ENCODE results near the gene LRRC17.
"Not testable (repeated sequence)": the region's sequence is repeated elsewhere in the genome, so short reads cannot be mapped to it uniquely, and the experiment has no call there.

The LRRC17 gene

DNA sequence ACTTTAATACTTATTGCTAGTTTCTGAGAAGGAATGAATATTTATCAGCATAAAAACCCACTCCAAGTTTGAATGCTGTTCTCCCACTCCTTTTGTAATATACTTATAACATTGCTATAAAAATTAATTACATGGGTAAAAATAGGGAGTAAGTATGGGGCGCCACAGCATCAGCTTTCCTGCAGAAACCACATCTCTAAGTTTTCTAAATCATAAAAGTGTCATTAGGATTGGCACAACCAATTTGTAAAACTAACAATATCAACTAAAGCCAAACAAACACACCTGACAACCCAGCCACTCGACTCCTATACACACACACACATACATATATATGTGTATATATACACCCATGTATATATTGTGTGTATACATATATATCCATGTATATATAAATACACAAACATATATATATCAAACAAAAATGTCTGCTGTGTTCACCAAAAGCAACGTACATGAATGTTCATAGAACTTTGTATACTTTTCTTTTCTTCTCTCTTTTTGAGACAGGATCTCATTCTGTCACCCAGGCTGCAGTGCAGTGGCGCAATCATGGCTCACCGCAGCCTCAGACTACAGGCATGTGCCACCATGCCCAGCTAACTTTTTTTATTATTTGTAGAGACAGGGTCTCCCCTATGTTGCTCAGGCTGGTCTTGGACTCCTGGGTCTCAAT lies 14.8 kb upstream of the LRRC17 start:
- no peak for DNase-seq (ENCODE audit: low read depth, low spot score)

DNA sequence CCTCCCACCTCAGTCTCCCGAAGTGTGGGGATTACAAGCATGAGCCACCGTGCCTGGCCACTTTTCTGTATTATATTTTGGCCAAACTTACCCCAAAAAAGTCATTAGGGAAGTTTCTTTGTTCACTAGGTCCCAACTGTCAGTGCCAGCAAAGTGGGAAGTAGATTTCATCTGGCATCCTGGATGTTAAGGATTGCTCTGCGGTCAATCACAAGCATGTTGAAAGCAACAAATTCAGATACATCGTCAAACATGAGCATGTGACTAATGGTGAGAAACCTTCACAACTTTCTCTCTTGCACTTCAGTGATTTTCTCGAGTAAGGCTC lies 14.3 kb upstream of the LRRC17 start:
- no peak for DNase-seq (ENCODE audit: low read depth, low spot score)

DNA sequence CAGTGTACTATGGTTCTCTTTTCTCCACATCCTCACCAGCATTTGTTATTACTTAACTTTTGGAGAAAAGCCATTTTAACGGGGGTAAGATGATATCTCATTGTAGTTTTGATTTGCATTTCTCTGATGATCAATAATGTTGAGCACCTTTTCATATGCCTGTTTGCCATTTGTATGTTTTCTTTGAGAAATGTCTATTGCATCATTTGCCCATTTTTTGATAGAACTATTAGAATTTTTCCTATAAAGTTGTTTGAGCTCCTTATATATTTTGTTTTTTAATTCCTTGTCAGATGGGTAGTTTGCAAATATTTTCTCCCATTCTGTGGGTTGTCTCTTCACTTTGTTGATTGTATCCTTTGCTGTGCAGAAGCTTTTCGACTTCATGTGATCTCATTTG lies 10.7 kb upstream of the LRRC17 start:
- not testable (repeated sequence) for DNase-seq (ENCODE audit: low read depth, low spot score)

DNA sequence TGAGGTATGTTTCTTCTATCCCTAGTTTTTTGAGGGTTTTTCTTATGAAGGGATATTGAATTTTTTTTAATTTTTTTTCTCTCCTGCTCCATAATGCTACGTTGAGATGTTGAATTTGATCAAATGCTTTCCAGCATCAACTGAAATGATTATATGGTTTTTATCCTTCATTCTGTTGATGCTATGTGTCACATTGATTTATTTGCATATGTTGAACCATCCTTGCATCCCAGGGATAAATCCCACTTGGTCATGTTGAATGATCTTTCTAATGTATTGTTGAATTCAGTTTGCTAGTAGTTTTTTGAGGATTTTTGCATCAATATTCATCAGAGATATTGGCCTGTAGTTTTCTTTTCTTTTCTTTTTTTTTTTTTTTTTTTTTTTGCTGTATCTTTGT lies 9.2 kb upstream of the LRRC17 start:
- not testable (repeated sequence) for DNase-seq (ENCODE audit: low read depth, low spot score)

DNA sequence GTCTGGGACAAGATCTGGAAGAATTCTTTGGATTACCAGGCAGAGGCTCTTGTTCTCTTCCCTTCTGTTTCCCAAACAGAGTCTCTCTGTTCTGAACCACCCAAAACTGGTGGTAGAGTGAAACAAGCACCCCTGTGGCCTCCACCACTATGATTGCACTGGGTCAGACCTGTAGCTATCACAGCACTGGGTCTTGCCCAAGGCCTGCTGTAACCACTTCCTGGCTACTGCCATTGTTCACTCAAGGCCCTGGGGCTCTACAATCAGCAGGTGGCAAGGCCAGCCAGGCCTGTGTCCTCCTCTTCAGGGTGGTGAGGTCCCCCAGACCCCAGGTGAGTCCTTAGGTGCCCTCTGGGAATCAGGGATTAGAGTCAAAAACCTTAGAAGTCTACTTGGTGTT lies 4.1 kb upstream of the LRRC17 start:
- no peak for DNase-seq (ENCODE audit: low read depth, low spot score)

DNA sequence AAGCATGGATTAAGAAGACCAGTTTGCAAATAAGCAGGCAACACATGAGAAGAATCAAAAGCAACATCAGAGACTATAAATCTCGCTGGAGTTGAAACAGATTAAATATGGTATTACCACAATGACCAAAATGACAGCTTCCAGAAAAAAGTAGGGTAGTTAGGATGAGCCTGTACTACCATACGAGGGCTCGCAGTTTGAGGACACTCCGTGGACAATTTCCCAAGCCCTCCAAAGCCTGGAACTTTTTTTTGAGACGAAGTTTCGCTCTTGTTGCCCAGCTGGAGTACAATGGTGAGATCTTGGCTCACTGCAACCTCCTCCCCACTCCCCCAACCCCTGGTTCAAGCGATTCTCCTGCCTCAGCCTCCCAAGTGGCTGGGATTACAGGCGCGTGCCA lies 1.0 kb downstream of the LRRC17 start:
- DNase-seq (ENCODE audit: low read depth, low spot score): no peak

DNA sequence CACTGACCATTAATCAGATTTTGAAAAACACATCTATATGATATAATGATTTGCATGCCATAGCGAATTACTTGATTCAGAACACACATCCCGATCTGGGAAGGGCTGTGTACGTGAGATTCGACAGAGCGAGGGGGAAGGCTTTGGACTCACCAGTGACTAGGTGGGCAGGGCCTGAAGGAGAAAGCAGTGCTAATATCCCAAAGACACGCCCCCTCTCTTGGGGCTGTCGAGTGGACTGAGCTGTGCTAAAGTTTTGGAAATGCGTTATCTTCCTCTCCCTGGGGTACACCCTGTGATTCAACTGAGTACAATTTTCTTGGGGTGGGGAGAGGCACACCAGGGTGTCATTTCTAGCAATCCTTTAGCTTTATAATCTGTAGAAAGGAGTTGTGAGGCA lies 1.8 kb downstream of the LRRC17 start:
- peak; percentile 14 for DNase-seq (ENCODE audit: low read depth, low spot score)

DNA sequence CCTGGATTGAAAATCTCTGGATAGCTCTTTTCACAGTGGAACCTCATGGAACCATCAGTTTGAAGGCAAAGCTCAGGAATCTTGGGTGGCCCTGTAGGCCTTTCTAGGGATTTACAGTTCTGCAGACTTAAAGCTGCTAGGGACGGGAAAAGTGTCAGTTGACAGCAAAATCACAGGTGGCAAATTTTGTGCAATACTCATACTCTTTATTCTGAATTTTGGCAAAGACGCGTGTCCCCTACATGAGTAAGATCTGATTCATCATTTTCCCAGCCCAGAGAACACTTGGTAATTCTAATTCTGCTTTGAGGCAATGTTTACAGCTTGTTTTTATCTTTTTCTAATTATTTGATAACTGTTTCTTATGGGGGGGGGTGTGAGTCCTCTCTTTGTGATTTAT lies 3.6 kb downstream of the LRRC17 start:
- DNase-seq (ENCODE audit: low read depth, low spot score): no peak

DNA sequence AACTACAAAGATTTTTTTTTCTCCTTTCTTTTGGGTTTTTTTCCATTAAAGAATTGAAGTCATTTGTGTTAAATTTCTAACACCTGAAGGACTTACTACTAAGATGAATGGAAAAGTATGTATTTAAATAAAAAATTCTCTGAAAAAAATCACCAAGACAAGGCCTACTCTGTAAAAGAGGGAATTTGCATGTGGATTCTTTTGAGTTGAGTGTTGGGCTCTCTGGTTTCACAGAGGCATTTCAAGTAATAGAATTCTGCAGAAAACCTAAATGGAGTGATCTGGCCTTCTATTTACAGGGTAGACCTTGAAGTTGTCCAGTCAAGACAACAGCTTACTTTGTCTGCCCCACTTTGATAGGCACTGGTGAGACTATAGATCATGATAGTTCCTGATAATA lies 4.1 kb downstream of the LRRC17 start:
- no peak for DNase-seq (ENCODE audit: low read depth, low spot score)

DNA sequence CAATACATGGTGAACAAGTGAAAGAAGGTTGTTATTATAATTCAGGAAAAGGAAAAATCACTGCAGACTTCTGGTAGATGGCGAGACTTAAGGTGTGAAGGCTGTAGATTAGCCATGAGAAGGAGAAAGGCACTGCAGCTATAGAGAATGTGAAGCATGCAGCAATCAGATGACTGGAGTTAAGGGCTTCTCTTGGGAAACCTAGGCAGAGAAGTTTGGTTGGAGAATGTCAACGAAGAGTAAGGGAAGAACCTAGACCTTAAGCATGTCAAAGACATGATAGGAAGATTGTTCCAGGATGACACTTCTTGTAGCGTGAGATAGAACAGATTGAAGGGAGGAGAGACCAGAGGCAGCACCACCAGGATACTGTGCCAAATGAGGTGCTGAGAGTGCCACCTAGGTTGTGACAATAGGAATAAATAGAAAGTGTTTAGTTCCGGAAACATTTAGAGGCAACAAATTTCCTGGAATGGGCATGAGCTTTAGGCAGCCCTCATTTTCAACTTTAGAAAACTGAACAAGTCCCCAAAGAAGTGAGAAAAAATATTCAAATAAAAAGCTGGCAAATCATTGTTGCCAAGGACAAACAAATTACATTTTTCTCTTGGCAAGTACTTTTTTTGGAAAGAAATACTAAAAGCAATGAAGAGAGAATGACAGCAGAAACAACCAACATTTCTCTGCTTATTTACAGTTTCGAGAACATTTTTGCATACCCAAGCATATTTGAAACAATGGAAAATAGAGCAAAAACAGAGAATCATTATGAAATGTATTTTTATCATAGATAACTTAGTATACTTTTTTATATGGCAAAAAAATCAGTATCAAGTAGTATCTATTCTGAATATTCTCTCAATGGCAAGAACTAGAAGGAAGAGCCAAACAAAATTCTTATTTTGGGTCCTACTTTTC lies 4.9 kb downstream of the LRRC17 start:
- DNase-seq (ENCODE audit: low read depth, low spot score): peak; percentile 11

DNA sequence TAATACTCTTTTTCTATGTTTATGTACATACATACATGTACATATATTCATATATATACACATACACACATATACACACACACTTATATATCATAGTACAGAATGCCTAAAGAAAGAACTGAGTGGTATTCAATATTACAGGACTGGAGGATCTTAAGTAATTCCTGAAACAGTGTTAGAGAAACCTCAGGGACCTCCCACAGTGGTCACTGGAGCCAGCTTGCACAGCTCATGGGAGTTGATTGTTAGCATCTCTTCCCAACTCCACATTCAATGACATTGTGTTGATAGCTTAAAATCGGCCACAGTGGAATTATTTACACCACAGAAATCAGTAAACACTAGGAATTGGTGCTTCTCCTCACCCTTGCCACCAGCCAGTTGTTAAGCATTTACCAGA lies 6.0 kb downstream of the LRRC17 start:
- no peak for DNase-seq (ENCODE audit: low read depth, low spot score)

DNA sequence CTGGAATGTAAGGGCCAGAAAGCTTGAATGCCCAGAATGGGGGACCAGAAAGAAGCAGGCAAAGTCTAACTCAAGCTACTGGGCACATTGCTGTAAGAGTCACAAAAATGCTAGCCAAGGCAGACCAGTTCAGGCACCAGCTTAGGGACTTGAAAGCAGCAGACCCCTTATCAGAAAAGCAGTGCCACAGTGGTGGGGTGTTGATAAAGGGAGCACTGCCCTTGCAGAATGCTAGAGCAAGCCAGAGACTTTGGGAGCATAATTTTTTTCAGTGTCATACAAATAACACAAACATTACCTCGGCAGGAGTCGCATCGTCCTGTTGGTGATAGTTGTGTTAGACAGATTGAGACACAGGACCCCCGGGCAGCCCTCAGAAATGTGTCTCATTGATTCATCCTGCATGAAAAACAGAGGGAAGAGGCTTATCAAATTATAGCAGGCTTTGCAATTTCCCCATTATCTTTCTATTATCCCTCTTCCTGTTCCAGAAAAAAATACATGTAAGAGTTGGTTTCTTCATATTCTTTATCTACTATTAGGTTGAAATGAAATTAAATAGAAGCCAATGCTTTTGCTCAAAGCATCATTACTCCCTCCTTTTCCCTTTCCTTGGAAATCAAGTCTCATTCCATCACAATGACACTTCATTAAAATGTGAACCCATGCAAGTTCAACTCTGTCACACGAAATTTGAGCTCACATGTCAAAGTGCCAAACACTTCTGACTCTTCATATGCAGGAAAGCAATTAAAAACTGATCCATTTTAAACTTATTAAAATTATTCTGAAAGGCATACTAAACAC lies 13.4 kb downstream of the LRRC17 start:
- no peak for DNase-seq (ENCODE audit: low read depth, low spot score)

DNA sequence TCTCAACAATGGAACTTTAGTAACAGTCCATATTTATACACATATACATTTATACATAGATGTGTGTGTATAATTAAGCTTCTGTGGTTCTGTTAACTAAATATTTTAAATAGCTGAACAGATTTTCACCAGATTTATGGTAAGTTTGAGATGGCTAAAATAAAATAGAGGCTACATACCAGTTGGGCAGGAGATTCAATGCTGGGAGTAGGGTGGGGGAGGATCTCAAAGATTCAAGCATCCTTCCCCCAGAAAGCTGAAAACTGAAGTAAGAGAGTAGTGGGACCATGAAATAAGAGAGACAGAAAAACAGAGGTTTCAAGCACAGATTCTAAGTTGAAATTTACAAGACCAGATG lies 14.0 kb downstream of the LRRC17 start:
- no peak for DNase-seq (ENCODE audit: low read depth, low spot score)

DNA sequence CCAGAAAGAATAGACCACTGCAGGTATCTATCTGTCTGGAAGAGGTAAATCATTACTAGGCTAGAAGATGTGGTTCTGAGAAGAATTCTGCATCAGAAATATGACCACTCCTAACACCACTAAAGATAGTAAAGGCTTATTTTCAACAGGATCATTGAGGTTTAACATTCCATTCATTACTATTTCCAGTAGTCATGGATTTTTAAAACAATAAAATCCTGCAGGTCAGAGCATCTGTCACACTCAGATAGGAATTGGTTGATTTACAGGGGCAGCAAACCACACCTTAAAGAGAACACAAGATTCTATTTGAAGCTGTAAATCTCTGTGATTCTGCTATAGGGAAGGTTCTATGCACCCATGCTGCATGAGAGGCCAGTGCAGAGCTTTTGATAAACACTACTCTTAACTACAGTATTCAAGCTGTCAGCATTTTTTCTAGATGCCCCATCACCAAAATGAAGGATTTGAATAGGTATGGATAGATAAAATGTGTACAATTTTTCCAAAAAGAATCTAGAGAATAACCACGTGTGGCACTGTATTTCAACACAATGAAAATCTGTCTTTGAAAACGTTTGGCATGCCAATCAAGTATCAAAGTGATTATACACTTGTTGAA lies 14.6 kb downstream of the LRRC17 start:
- no peak for DNase-seq (ENCODE audit: low read depth, low spot score)

DNA sequence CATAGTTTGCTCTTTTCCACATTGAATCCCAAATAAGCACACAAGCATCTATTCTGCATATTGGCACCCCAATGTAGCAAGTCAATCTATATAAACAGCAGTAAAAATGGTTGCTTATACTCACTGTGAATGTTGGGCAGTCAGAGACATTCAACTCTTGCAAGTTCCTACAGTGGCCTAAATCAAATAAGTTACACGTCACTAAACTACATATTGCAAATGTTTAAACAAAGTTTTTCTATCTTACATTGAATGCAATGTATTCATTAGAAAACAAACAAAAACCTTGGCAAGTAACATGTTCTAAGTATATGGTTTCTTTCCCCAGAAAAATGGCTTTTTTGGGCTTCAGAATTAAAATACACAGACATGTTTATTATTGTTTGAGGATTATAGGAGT lies 19.0 kb downstream of the LRRC17 start:
- no peak for DNase-seq (ENCODE audit: low read depth, low spot score)

DNA sequence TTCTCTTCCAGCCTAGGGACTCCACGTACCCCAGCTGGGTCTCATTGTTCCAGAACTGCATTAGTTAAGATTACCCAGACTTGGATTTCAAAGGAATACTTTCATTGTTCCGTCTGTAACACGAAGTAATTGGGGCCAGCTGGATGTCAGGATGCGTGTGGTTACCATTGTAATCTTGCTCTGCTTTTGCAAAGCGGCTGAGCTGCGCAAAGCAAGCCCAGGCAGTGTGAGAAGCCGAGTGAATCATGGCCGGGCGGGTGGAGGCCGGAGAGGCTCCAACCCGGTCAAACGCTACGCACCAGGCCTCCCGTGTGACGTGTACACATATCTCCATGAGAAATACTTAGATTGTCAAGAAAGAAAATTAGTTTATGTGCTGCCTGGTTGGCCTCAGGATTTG lies 21.0 kb downstream of the LRRC17 start:
- peak; percentile 82 for DNase-seq (ENCODE audit: low read depth, low spot score)

DNA sequence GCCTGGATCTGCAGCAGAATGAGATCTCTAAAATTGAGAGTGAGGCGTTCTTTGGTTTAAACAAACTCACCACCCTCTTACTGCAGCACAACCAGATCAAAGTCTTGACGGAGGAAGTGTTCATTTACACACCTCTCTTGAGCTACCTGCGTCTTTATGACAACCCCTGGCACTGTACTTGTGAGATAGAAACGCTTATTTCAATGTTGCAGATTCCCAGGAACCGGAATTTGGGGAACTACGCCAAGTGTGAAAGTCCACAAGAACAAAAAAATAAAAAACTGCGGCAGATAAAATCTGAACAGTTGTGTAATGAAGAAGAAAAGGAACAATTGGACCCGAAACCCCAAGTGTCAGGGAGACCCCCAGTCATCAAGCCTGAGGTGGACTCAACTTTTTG lies 21.4 kb downstream of the LRRC17 start:
- DNase-seq (ENCODE audit: low read depth, low spot score): no peak

DNA sequence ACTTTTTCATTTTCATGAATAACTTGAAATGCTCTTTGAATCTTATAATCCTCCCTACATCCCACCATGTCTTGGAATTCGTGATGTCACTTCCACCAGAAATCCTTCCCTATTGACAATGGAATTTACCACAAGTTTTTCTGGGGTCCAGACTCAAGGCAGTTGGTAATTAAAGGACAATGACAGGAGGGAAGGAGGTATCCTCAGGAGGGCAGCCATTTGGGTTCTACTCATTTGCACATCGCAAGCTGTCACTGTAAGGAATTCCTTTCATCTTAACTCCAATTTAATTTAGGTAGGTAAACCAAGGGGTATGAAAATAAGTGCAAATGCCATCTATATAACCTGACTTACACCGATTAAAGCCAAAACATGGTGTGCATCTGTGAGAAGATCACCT lies 21.9 kb downstream of the LRRC17 start:
- DNase-seq (ENCODE audit: low read depth, low spot score): peak; percentile 30

DNA sequence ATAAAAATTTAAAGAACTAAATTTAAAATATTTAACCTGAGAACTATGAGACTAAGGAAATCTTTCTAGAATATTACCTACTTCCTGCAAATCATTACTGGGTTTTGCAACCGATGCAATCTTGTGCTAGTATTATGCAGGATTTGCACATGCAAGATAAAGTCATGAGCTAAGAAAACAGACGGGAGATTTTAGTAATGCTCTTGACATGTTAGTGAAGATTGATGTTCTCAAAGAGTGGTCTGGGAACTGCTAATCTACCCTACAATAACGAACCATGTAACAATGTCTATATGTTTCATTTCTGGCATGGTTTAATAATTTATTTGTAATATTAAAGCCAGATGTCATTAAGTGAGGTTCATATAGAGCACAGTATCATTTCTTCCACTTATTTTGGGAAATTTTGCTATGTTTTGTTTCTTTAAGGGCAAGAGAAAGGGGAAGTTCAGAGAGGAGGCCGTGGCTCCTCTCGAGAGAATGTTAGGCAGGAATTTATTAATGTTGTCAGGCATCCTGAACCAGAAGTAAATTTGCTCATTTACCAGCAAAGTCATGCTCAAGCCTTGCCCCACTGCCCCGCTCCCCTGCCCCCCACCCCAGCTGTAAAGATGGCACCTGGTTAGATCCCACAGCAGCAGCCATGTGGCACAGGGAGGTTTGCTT lies 22.8 kb downstream of the LRRC17 start:
- DNase-seq (ENCODE audit: low read depth, low spot score): no peak

DNA sequence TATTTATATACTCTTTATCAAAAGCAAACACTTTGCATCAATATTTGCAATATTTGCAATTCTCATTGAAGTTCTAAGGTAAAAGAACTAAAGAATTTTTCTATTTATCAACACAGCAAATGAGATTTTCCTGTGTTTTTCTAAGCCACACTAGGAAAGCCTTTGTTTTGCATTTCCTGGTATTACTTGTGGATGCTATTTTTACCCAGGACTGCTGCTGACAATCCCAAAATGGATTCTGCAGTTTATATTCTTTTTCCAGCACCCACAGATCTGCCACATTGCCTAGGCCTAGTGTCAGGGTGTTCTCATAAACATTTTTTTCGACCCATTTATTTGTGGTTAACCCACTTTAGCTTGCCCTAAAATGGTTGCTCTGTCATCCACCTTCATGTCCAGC lies 25.9 kb downstream of the LRRC17 start:
- DNase-seq (ENCODE audit: low read depth, low spot score): no peak

DNA sequence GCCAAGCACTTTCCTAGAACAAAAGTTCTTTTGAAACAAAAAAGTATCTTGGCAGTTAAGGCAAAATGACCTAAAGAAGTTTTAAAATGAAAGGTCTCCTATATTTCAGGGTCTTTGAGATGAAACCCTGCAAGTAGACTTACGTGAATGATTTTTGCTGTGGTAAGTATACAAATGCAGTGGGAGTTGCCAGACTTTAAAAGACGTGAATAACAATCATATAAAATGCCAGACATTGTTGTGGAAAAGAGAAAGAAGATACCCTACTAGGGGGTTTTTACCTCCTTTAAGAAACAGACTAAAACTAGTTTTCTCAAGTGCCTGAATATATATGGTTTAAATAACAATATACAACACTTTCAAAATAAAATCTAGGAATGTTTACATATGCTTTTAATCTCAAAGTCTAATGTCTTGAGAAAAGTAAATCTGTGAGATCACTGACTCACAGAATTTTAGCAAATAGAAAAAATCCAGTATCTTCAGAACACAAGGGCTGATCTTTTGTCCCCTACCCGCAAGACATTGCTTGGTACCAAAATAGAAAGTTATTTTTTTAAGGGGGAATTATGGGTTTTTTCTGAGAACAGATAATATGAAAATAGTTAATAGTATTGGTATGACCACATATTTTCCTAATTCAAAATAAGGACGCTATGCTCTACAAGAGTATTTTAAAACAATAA lies 29.5 kb downstream of the LRRC17 start:
- no peak for DNase-seq (ENCODE audit: low read depth, low spot score)
